Erythroblast (primary cell): Measurements from ENCODE around the gene SMNDC1.

Experiments used
- GATA1 ChIP-seq: IDR thresholded peaks from 2 replicates; pipeline ENCODE4 v1.6.1; 2011; ENCODE audit warnings: low read depth, mild to moderate bottlenecking, control low read depth, low read length, moderate library complexity
- POLR2A ChIP-seq: IDR thresholded peaks from 2 replicates; pipeline ENCODE4 v1.6.1; 2011; ENCODE audit warnings: mild to moderate bottlenecking, low read length

DNA sequence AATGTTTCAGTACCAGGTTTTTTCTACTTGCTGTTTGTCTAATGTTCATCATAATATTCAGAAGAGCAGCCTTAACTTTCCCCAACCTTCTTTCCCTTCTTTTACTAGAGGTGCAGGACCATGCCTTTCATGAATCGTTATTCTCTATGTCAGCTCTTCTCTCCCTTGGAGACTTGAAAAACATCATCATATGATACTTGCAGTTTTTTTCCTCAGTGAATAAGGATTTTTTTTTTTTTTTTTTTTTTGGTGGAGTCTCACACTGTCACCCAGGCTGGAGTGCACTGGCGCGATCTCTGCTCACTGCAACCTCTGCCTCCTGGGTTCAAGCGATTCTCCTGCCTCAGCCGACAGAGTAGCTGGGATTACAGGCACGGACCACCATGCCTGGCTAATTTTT lies 30.1 kb downstream of the SMNDC1 start:
- no peak for TF ChIP-seq POLR2A
- TF ChIP-seq GATA1 = no peak
